Measurements from ENCODE around the gene RNF39.
"Not testable (repeated sequence)": the region's sequence is repeated elsewhere in the genome, so short reads cannot be mapped to it uniquely, and the experiment has no call there.

GRCh38 chr6:30022712-30023111 is 52.9 kb downstream of the RNF39 start:
- TF ChIP-seq POLR2AphosphoS5, POLR2A (IDR thresholded peaks at IDR 0.05): not testable (repeated sequence)
- TF ChIP-seq, protein P1, sequence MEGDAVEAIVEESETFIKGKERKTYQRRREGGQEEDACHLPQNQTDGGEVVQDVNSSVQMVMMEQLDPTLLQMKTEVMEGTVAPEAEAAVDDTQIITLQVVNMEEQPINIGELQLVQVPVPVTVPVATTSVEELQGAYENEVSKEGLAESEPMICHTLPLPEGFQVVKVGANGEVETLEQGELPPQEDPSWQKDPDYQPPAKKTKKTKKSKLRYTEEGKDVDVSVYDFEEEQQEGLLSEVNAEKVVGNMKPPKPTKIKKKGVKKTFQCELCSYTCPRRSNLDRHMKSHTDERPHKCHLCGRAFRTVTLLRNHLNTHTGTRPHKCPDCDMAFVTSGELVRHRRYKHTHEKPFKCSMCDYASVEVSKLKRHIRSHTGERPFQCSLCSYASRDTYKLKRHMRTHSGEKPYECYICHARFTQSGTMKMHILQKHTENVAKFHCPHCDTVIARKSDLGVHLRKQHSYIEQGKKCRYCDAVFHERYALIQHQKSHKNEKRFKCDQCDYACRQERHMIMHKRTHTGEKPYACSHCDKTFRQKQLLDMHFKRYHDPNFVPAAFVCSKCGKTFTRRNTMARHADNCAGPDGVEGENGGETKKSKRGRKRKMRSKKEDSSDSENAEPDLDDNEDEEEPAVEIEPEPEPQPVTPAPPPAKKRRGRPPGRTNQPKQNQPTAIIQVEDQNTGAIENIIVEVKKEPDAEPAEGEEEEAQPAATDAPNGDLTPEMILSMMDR (IDR thresholded peaks at IDR 0.05), result not testable (repeated sequence)

All from transverse colon (tissue), 4 donors.